PC-9 (cell line): ENCODE measurements around the gene MAD2L2. TPM values are rescaled to one million over a fixed set of nuclear protein-coding genes. Genes with fewer than 3 reads are reported as not detected.
A peak's percentile ranks its signal among the peaks of the same experiment; 100 is the strongest.

Experiments used
- BruUV-seq: library from RNA; stranded (reverse); fragments of 400-500 nt; replicated peaks from 2 replicates; lab custom pipeline; 2021; lab: Mats Ljungman, UMichigan
- CTCF ChIA-PET: fragments of 300-600 bp; sonication (Branson Sonifier 250); formaldehyde crosslinking; loops from one replicate; lab custom pipeline; 2022; ENCODE audit warnings: antibody characterized with exemption; lab: Charles Lee
- POLR2A ChIA-PET: fragments of 300-600 bp; sonication (Branson Sonifier 250); formaldehyde crosslinking; loops from one replicate; lab custom pipeline; 2022; ENCODE audit warnings: antibody characterized with exemption; ENCODE audit not compliant: unreplicated experiment; lab: Charles Lee
- DNase-seq, 2 experiments: peaks; one replicate each; pipeline versions ENCODE4 v3.0.0 to v3.0.0-alpha.2; 2015 to 2022; ENCODE audit warnings: mixed read lengths in 1 of 2
- H2AFZ ChIP-seq: fragments of 200-600 bp; sonication (generic); 2 replicates; pipeline ENCODE4 v1.8.1; 2017; ENCODE audit warnings: antibody characterized with exemption
- H3F3A ChIP-seq: fragments of 200-600 bp; sonication (generic); 2 replicates; pipeline ENCODE4 v1.8.1; 2017; ENCODE audit warnings: antibody characterized with exemption, mild to moderate bottlenecking, low read depth; ENCODE audit not compliant: insufficient read depth
- H3K27ac ChIP-seq: fragments of 200-600 bp; sonication (generic); 2 replicates; pipeline ENCODE4 v1.6.1; 2016; ENCODE audit warnings: mixed run types
- H3K27me3 ChIP-seq: fragments of 200-600 bp; sonication (generic); 2 replicates; pipeline ENCODE4 v1.6.1; 2016; ENCODE audit warnings: low read depth, mixed run types; ENCODE audit not compliant: insufficient read depth
- H3K36me3 ChIP-seq: fragments of 200-600 bp; sonication (generic); 2 replicates; pipeline ENCODE4 v1.6.1; 2016; ENCODE audit warnings: low read depth, mixed run types
- H3K4me1 ChIP-seq: fragments of 200-600 bp; sonication (generic); replicated peaks from 2 replicates; pipeline ENCODE4 v1.6.1; 2016; ENCODE audit warnings: mixed run types; ENCODE audit not compliant: insufficient read depth
- H3K4me2 ChIP-seq: fragments of 200-600 bp; sonication (generic); 2 replicates; pipeline ENCODE4 v1.6.1; 2017; ENCODE audit warnings: mixed run types
- H3K4me3 ChIP-seq: fragments of 200-600 bp; sonication (generic); 2 replicates; pipeline ENCODE4 v1.6.1; 2016; ENCODE audit warnings: mixed run types
- H3K79me2 ChIP-seq: fragments of 200-600 bp; sonication (generic); 2 replicates; pipeline ENCODE4 v1.6.1; 2017; ENCODE audit warnings: low read depth, mixed run types
- H3K9me2 ChIP-seq: fragments of 200-600 bp; sonication (generic); 2 replicates; pipeline ENCODE4 v1.8.1; 2017; ENCODE audit warnings: mild to moderate bottlenecking; ENCODE audit not compliant: insufficient read depth
- H3K9me3 ChIP-seq: fragments of 200-600 bp; sonication (generic); 2 replicates; pipeline ENCODE4 v1.8.1; 2016; ENCODE audit warnings: low read depth; ENCODE audit not compliant: insufficient read depth
- H4K20me1 ChIP-seq: fragments of 200-600 bp; sonication (generic); 2 replicates; pipeline ENCODE4 v1.8.1; 2017; ENCODE audit not compliant: insufficient read depth
- EZH2 ChIP-seq: fragments of 200-600 bp; sonication (generic); IDR thresholded peaks from 2 replicates; pipeline ENCODE4 v1.8.0; 2017; ENCODE audit warnings: antibody characterized with exemption, low read depth
- intact Hi-C: fragments of 100-400 bp; cut with micrococcal nuclease; formaldehyde crosslinking; loops from one replicate; pipeline ENCODE4 v1.10.0; 2022; ENCODE audit not compliant: unreplicated experiment
- total RNA-seq: library from RNA; stranded (reverse); gene quantifications from 2 replicates; pipeline ENCODE4 v1.2.3, GENCODE V29; 2021
- TF ChIP-seq, protein P1 (sequence below): fragments of 200-600 bp; sonication (generic); conservative IDR thresholded peaks from 2 replicates; pipeline ENCODE4 v1.6.1; 2017; ENCODE audit warnings: mixed run types, antibody characterized with exemption, mild to moderate bottlenecking, moderate library complexity

Gene MAD2L2
- total RNA-seq, 1 experiment from 2014 or later, result 52.9 TPM

DNA sequence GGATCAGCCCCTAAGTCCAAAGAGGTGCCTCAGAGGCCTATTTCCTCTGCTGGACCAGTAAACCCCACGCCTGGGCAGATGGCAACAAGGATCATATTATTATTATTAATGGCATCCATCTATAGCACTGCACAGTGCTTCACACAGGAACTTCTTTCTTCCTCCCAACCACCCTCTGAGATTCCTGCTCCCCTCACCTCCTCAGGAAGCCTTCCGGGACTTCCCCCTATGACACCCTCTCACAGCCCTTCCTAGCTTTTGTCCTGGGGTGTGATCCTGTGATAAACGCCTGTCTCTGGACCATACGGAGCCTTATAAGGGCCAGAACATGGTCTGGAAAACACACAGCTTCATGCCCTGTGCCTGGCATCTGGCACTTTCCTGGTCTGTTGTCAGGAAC, 29.9 kb downstream of the MAD2L2 start:
- intact Hi-C loops, result no loop called here
- no peak overlapping the region for H3K4me2 ChIP-seq
- H3F3A ChIP-seq, result peaks cover 14% of the 10 kb centered on the region; the same call in 1 of the 2 replicates
- H3K27ac ChIP-seq, result no peak overlapping the region
- H3K79me2 ChIP-seq, result no peaks in the 10 kb centered on the region
- no TSS peak for BruUV-seq
- no peaks in the 10 kb centered on the region for H4K20me1 ChIP-seq
- H3K27me3 ChIP-seq, result no peaks in the 10 kb centered on the region
- no peak for TF ChIP-seq EZH2
- TF ChIP-seq, protein P1, sequence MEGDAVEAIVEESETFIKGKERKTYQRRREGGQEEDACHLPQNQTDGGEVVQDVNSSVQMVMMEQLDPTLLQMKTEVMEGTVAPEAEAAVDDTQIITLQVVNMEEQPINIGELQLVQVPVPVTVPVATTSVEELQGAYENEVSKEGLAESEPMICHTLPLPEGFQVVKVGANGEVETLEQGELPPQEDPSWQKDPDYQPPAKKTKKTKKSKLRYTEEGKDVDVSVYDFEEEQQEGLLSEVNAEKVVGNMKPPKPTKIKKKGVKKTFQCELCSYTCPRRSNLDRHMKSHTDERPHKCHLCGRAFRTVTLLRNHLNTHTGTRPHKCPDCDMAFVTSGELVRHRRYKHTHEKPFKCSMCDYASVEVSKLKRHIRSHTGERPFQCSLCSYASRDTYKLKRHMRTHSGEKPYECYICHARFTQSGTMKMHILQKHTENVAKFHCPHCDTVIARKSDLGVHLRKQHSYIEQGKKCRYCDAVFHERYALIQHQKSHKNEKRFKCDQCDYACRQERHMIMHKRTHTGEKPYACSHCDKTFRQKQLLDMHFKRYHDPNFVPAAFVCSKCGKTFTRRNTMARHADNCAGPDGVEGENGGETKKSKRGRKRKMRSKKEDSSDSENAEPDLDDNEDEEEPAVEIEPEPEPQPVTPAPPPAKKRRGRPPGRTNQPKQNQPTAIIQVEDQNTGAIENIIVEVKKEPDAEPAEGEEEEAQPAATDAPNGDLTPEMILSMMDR, result no peak
- DNase-seq, result no peak
- H3K4me3 ChIP-seq, result no peak overlapping the region
- CTCF ChIA-PET, result no interaction called here
- H3K9me3 ChIP-seq, result no peaks in the 10 kb centered on the region
- H2AFZ ChIP-seq, result no peak overlapping the region
- H3K4me1 ChIP-seq, result no peaks in the 10 kb centered on the region; the same call in 1 of the 2 replicates
- no peaks in the 10 kb centered on the region for H3K9me2 ChIP-seq
- H3K36me3 ChIP-seq, result no peaks in the 10 kb centered on the region
- POLR2A ChIA-PET, result no interaction called here

DNA sequence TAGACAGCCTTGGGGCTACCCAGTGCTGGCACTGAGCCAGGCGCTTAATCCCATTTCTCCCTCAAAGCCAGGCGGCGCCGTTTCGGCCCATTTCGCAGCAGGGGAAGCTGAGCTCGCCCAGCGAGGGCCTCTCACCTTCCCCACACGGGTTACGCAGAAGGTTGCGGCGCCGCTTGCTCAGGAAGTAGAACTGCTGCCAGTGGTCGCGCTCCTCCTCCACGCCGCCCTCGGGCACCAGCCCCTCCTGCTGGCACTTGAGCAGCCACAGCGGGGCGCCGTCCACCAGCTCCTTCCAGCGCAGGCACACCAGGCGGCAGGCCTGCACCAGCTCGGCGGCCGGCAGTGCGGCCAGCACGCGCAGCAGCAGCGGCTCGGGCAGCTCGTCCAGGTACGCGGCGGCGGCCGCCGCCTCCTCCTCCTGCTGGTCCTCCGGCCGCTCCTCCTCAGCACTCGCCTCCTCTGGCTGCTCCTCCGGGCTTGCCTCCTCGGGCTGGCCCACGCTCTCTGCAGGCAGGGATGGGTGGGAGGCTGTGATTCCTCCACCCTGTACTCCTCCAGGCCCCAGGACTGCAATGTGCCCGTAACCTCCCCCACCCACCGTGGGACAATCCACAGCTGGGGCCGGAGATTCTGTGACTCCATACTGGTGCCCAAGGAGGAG, 30.5 kb downstream of the MAD2L2 start:
- H3K27ac ChIP-seq, result no peak overlapping the region
- CTCF ChIA-PET, result interaction anchor here (0.6 kb wide), 2 partner anchors 14 to 498 kb away, joined by 3 to 11 read pairs; partner anchors contain the start of gene FBXO6
- H4K20me1 ChIP-seq, result no peaks in the 10 kb centered on the region
- peaks cover 14% of the 10 kb centered on the region; the same call in 1 of the 2 replicates for H3F3A ChIP-seq
- H3K4me1 ChIP-seq, result no peaks in the 10 kb centered on the region; the same call in 1 of the 2 replicates
- H3K79me2 ChIP-seq, result no peaks in the 10 kb centered on the region
- H3K4me3 ChIP-seq, result no peak overlapping the region
- DNase-seq, result peak in 1 of 2 experiments; percentile 47
- intact Hi-C loops, result no loop called here
- BruUV-seq, result no TSS peak
- no peaks in the 10 kb centered on the region for H3K27me3 ChIP-seq
- H3K4me2 ChIP-seq, result no peak overlapping the region
- no peak for TF ChIP-seq EZH2
- TF ChIP-seq, protein P1, result no peak
- H2AFZ ChIP-seq, result no peak overlapping the region
- no peaks in the 10 kb centered on the region for H3K9me3 ChIP-seq
- H3K36me3 ChIP-seq, result no peaks in the 10 kb centered on the region
- POLR2A ChIA-PET, result no interaction called here
- no peaks in the 10 kb centered on the region for H3K9me2 ChIP-seq

DNA sequence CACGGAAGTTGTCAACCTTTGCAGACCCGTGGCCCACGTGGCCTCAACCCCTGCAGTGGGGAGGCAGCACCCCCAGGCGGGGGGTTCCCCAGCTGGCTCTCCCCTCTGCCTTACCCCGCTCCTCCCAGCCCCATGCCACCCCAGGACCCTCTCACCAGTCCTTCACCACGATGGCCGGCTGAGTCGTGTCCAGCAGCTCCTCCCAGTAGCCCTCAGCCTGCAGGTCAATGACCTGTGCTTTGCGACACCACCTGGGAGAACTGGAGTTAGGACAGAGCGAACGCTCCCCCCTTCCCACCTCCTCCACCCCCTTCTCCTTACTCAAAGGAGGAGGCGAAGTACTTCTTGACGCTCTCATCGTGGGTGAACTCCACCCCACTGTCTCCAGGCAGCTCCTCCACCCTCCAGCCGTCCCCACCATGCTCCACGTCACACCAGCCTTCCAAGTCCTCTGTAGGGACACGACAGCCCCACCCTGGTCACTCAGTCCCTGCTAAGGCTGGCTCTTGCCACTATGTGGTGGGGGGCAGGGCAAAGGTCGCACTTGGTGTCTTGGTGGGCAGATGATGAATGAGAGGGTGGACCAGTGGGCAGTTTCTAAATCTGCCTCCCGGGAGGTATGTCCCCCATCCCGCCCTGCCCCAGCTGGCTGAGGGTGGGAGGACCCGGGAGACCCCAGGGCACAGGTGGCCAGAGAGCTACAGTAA, 31.2 kb downstream of the MAD2L2 start:
- Histone ChIP-seq H4K20me1 (no peaks in the 10 kb centered on the region), H3K36me3 (no peaks in the 10 kb centered on the region), H3K9me3 (no peaks in the 10 kb centered on the region), H3K79me2 (no peaks in the 10 kb centered on the region), H3K9me2 (no peaks in the 10 kb centered on the region), H3K27ac (no peak overlapping the region), H2AFZ (no peak overlapping the region), H3F3A (peaks cover 14% of the 10 kb centered on the region; the same call in 1 of the 2 replicates), H3K4me3 (no peak overlapping the region), H3K4me1 (no peaks in the 10 kb centered on the region; the same call in 1 of the 2 replicates), H3K27me3 (no peaks in the 10 kb centered on the region), H3K4me2 (no peak overlapping the region)
- CTCF ChIA-PET, result interaction anchor here (0.6 kb wide), 2 partner anchors 14 to 497 kb away, joined by 3 to 11 read pairs; partner anchors contain the start of gene FBXO6
- intact Hi-C loops, result no loop called here
- BruUV-seq, result no TSS peak
- DNase-seq, result no peak
- no peak for TF ChIP-seq EZH2
- TF ChIP-seq, protein P1, result no peak
- POLR2A ChIA-PET, result no interaction called here
